Stimulated activated naive CD8-positive, alpha-beta T cell treated with anti-CD3 and anti-CD28 coated beads, Interleukin-15, Interleukin-2, amounts not matched to agents 100 ng/mL and 50 ng/mL, for 24 hours (primary cell): ENCODE results near the gene CBFA2T2.

Experiments
- H3K27ac Mint-ChIP-seq: one replicate; pipeline ENCODE4 v1.8.0; 2021; ENCODE audit warnings: mild to moderate bottlenecking, mixed read lengths
- H3K27me3 Mint-ChIP-seq: one replicate; pipeline ENCODE4 v1.8.0; 2021; ENCODE audit warnings: mixed read lengths
- H3K36me3 Mint-ChIP-seq: one replicate; pipeline ENCODE4 v1.8.0; 2021; ENCODE audit warnings: low read depth, mixed read lengths
- H3K4me1 Mint-ChIP-seq: one replicate; pipeline ENCODE4 v1.8.0; 2021; ENCODE audit warnings: low read depth, mixed read lengths
- H3K4me3 Mint-ChIP-seq: one replicate; pipeline ENCODE4 v1.8.0; 2021; ENCODE audit warnings: mild to moderate bottlenecking, mixed read lengths
- H3K9me3 Mint-ChIP-seq: one replicate; pipeline ENCODE4 v1.8.0; 2021; ENCODE audit warnings: mixed read lengths

The CBFA2T2 gene

GRCh38 chr20:33656010-33656782, 166.3 kb downstream of the CBFA2T2 start:
- Mint-ChIP-seq H3K27me3 (no peaks in the 10 kb centered on the region), H3K4me3 (no peak overlapping the region), H3K36me3 (no peaks in the 10 kb centered on the region), H3K4me1 (peaks cover 27% of the 10 kb centered on the region), H3K9me3 (no peaks in the 10 kb centered on the region), H3K27ac (no peak overlapping the region)

GRCh38 chr20:33656783-33657703, 167.1 kb downstream of the CBFA2T2 start:
- no peaks in the 10 kb centered on the region for H3K9me3 Mint-ChIP-seq
- H3K27me3 Mint-ChIP-seq: no peaks in the 10 kb centered on the region
- no peak overlapping the region for H3K27ac Mint-ChIP-seq
- no peaks in the 10 kb centered on the region for H3K36me3 Mint-ChIP-seq
- H3K4me3 Mint-ChIP-seq: no peak overlapping the region
- H3K4me1 Mint-ChIP-seq: peaks cover 18% of the 10 kb centered on the region

- Mint-ChIP-seq H3K4me3 (no peak overlapping the region), H3K9me3 (no peaks in the 10 kb centered on the region), H3K27ac (no peak overlapping the region), H3K4me1 (peaks cover 13% of the 10 kb centered on the region), H3K36me3 (no peaks in the 10 kb centered on the region), H3K27me3 (no peaks in the 10 kb centered on the region)
Measured at GRCh38 chr20:33657704-33658095, 167.8 kb downstream of the CBFA2T2 start.

DNA sequence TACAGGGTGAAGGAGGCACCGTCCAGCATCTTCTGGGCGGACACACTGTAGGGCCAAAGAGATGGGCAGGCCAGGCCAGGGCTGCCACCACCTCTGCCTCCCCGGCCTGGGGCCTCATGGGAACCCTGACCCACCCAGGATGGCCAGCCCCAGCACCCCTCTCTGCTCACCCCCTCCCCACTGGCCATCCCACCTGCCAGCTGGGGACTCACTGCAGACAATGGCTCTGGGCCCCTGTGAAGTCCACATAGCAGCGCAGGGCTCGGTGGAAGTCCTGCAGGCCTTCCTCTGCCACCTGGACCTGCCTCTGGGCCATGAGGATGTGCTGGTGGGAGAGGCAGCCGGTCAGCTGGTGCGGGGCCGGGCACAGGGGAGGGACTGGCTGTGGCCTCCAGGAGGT, 168.6 kb downstream of the CBFA2T2 start:
- H3K4me1 Mint-ChIP-seq: peaks cover 9% of the 10 kb centered on the region
- no peaks in the 10 kb centered on the region for H3K27me3 Mint-ChIP-seq
- no peaks in the 10 kb centered on the region for H3K9me3 Mint-ChIP-seq
- H3K27ac Mint-ChIP-seq: no peak overlapping the region
- no peak overlapping the region for H3K4me3 Mint-ChIP-seq
- no peaks in the 10 kb centered on the region for H3K36me3 Mint-ChIP-seq

DNA sequence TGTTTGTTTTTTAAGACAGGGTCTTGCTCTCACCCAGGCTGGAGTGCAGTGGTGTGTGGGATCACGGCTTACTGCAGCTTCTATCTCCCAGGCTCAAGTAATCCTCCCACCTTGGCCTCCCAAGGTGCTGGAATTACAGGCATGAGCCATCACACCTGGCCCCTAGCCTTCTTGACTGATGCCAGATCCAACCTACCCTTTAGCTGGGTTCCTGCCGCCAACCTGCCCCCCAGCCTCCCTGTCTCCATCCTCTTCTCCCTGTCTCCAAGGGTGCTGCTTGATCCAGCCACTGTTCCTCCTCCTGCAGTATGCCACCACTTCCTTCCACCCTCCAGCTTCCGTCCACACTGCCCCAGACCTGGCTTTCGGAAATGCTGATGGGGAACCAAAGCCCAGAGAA, 169.0 kb downstream of the CBFA2T2 start:
- H3K27ac Mint-ChIP-seq: no peak overlapping the region

DNA sequence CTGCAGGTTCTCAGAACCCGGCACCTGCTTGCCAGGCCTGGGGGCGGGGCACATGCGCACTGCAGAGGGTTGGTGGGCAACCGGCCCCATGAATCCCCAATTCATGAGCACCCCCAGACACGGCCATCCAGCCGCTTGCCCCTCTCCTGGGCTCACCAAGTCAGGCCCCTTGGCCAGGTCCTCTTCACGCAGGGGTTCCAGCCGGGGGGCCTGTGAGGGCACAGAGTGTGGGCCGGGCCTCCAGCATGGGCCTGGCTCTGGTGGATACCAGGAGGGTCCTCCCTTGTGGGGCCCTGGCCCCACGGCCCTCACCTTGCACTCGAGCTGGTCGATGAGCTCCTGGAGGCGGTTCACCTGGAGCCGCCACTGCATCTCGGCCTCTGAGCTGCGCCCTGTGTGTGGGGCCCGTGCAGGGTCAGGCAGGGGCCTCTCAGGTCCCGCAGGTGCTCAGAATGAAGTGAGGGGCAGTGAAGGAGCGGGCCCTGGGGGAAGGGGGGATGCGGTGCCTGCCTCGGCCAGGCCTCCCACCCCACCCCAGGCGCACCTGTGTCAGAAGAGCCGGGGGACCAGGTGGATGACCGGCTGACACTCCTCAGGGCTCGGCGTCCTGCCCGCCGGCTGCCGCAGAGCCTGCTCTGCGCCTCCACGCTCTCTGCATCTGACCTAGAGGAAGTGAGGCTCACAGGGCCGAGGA, 169.6 kb downstream of the CBFA2T2 start:
- H3K4me1 Mint-ChIP-seq: peaks cover 8% of the 10 kb centered on the region
- H3K9me3 Mint-ChIP-seq: no peaks in the 10 kb centered on the region
- H3K4me3 Mint-ChIP-seq: no peak overlapping the region
- no peak overlapping the region for H3K27ac Mint-ChIP-seq
- H3K36me3 Mint-ChIP-seq: no peaks in the 10 kb centered on the region
- H3K27me3 Mint-ChIP-seq: no peaks in the 10 kb centered on the region

More for the DNA sequence above, 169.0 kb downstream of the CBFA2T2 start:
- Mint-ChIP-seq H3K9me3 (no peaks in the 10 kb centered on the region), H3K36me3 (no peaks in the 10 kb centered on the region), H3K27me3 (no peaks in the 10 kb centered on the region), H3K4me3 (no peak overlapping the region), H3K4me1 (peaks cover 5% of the 10 kb centered on the region)

GRCh38 chr20:33660035-33660684, 170.3 kb downstream of the CBFA2T2 start:
- Mint-ChIP-seq H3K4me3 (no peak overlapping the region), H3K27me3 (no peaks in the 10 kb centered on the region), H3K27ac (no peak overlapping the region), H3K9me3 (no peaks in the 10 kb centered on the region), H3K4me1 (peaks cover 15% of the 10 kb centered on the region), H3K36me3 (no peaks in the 10 kb centered on the region)

GRCh38 chr20:33660685-33661058, 170.8 kb downstream of the CBFA2T2 start:
- no peaks in the 10 kb centered on the region for H3K36me3 Mint-ChIP-seq
- no peaks in the 10 kb centered on the region for H3K27me3 Mint-ChIP-seq
- H3K27ac Mint-ChIP-seq: no peak overlapping the region
- H3K9me3 Mint-ChIP-seq: no peaks in the 10 kb centered on the region
- no peak overlapping the region for H3K4me3 Mint-ChIP-seq
- H3K4me1 Mint-ChIP-seq: peaks cover 19% of the 10 kb centered on the region

DNA sequence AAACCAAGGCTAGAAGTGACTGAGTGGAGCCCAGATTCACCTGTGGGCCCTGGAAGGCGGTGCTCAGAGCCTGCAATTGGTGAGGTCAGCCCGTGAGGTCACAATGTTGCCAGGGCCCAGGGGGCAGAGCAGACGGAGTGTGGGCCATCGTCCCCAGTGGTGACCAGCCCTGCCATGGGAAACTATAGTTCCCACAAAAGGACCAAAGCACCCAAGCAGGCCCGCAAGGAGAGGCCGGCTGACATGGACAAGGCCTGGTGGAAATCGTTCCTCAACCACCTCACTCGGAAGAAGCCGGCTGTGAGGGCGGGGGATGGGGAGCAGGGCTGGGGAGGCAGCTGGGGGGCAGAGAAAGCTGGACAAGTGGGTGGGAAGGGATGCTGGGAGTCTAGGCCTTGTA, 172.3 kb downstream of the CBFA2T2 start, which contains the start of gene C20orf144:
TSS of gene C20orf144 (plus strand) at position 156 of the 400 bp plus-strand sequence. CDS start at position 175, 19 bp downstream.
- Mint-ChIP-seq H3K9me3 (no peaks in the 10 kb centered on the region), H3K27me3 (no peaks in the 10 kb centered on the region), H3K36me3 (no peaks in the 10 kb centered on the region), H3K27ac (peak within 1 kb of the TSS; percentile 45), H3K4me1 (peaks cover 28% of the 10 kb centered on the region), H3K4me3 (peak within 1 kb of the TSS; percentile 85)

DNA sequence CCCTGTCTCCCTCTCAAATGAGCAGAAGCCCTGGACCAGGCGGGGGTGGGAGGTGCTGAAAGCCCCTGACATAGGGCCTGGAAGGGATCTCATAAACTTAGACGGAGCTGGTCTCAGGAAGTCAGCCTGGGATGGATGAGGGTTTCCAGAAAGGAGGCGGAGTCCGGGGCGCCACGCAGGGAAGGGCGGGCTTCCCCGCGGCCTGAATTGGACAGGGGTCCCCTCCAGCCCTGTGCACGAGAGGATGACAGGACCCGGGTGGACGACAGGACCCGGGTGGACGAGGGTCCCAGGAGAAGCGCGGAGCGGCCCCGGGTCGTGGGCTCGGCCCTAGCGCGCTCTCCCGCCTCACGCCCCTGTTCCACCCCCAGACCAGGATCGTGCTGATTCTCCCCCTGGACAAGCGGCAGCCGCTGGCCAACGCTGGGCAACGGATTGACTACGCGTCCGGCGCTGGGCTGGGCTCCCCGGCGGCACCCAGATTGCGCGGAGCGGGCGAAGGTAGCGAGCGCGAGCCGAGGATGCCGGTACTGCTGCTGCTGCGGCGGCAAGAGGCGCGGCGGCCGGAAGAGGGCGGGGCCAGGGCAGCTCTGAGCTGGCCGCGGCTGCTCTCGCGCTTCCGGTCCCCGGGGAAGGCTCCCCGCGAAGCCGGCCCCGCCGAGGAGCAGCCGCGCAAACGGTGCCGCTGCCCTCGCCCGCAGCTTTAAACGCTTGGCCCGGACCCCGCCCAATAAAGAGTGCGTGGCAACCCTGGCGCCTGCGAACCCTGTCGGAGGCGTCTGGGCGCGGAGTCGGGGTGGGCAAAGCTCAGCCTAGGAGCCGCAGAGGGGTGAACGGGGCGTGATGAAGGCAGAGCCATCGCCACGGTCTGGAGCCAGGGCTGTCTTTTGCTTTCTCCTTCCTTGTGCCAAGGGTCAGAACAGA, 173.5 kb downstream of the CBFA2T2 start:
- peaks cover 2% of the 10 kb centered on the region for H3K36me3 Mint-ChIP-seq
- no peaks in the 10 kb centered on the region for H3K27me3 Mint-ChIP-seq
- H3K4me1 Mint-ChIP-seq: peaks cover 30% of the 10 kb centered on the region
- H3K4me3 Mint-ChIP-seq: peak overlapping the region; percentile 85
- H3K27ac Mint-ChIP-seq: peak overlapping the region; percentile 89
- no peaks in the 10 kb centered on the region for H3K9me3 Mint-ChIP-seq

DNA sequence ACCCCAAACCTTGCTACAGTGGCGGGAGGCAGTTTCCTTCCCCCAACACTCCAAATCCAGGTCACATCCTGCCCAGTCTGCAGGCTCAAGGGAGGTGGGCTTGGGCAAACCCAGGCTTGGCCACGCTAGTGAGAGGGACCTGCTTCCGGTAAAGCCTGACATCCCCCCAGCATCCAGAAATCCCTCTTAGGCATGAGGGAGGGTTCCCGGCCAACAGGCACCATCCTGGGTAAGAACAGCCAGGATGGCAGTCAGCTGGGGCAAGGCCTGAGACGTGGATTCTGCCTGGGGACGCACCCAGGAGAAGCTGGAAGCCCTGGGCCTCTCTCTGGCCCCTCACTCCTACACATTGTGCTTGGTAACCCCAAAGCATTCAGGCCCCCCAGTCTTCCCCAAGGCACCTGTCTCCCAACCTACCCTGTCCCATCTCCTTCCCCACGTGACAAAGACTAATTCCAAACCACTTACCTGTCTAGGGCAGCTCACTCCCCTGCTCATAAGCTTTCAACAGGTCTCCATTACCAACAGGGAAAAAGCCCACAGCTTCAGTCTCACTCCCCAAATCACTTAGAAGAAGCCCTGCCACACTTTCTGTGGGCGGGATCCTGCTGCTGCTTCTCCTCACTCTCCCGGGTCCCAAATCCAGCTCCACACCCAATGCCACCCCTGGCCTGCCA, 174.3 kb downstream of the CBFA2T2 start:
- peak overlapping the region; percentile 85 for H3K4me3 Mint-ChIP-seq
- H3K27me3 Mint-ChIP-seq: no peaks in the 10 kb centered on the region
- peaks cover 37% of the 10 kb centered on the region for H3K4me1 Mint-ChIP-seq
- H3K27ac Mint-ChIP-seq: peak overlapping the region; percentile 89
- no peaks in the 10 kb centered on the region for H3K9me3 Mint-ChIP-seq
- peaks cover 4% of the 10 kb centered on the region for H3K36me3 Mint-ChIP-seq

DNA sequence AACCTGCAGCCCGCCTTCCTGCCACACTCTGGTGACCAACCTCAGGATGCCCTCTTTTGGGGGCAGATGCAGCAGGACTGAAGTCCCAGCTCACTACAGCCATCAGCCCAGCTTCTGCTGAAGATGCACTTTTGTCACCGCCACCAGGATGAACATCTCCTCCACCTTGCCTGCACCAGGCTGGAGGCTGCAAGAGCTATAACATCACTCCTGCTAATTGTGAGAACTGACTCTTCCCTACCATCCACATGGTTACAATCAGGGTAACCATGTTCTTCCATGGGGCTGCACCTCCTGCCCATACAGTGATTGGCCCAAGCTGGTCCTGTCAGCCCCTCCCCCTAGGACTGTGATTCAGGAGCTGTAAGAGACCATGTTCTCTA, 174.9 kb downstream of the CBFA2T2 start:
- H3K9me3 Mint-ChIP-seq: no peaks in the 10 kb centered on the region
- H3K27ac Mint-ChIP-seq: peak overlapping the region; percentile 89
- H3K4me1 Mint-ChIP-seq: peaks cover 37% of the 10 kb centered on the region
- peak overlapping the region; percentile 85 for H3K4me3 Mint-ChIP-seq
- H3K27me3 Mint-ChIP-seq: no peaks in the 10 kb centered on the region
- H3K36me3 Mint-ChIP-seq: peaks cover 4% of the 10 kb centered on the region
